ENCODE measurements around the gene FKBP1B. TPM values are rescaled to one million over a fixed set of nuclear protein-coding genes. Genes with fewer than 3 reads are reported as not detected.
"Not testable (repeated sequence)": the region's sequence is repeated elsewhere in the genome, so short reads cannot be mapped to it uniquely, and the experiment has no call there.

Gene FKBP1B
- total and polyA plus RNA-seq, 2 donors = 4.4 to 9.3 TPM

- no peak for DNase-seq (ENCODE audit: low read depth in 6 of 9, low spot score in 9 of 9)
- WGBS = 99% methylated on average over 4 of the region's 4 CpGs
- H3K36me3 ChIP-seq (ENCODE audit: control insufficient read depth in 2 of 2, insufficient read depth in 2 of 2, low read length in 1 of 2) = peaks cover 14 to 28% of the 10 kb centered on the region in 2 donors
- H3K4me1 ChIP-seq (ENCODE audit: control insufficient read depth in 2 of 2, insufficient read depth in 2 of 2, low read length in 2 of 2) = no peaks in the 10 kb centered on the region
- no peak overlapping the region for H3K27ac ChIP-seq (ENCODE audit: low read depth in 1 of 2, low read length in 1 of 2)
- H3K9me3 ChIP-seq (ENCODE audit: control insufficient read depth in 2 of 2, insufficient read depth in 1 of 2, low read length in 1 of 2) = no peaks in the 10 kb centered on the region
- H3K27me3 ChIP-seq (ENCODE audit: control insufficient read depth in 2 of 2, insufficient read depth in 1 of 2, low read length in 1 of 2) = no peaks in the 10 kb centered on the region
- H3K4me3 ChIP-seq (ENCODE audit: low read length in 2 of 2) = no peak overlapping the region
These were observed 9.0 kb upstream of the FKBP1B start for GRCh38 chr2:24040511-24040910.

DNA sequence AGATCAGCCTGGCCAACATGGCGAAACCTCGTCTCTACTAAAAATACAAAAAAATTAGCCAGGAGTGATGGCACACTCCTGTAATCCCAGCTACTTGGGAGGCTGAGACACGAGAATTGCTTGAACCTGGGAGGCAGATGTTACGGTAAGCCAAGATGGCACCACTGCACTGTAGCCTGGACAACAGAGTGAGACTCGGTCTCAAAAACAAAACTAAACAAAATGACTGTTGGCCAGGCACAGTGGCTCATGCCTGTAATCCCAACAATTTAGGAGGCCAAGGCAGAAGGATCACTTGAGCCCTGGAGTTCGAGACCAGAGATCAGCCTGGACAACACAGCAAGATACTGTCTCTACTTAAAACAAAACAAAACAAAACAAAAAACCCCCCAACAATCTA is 6.4 kb upstream of the FKBP1B start:
- not testable (repeated sequence) for H3K27me3 ChIP-seq (ENCODE audit: control insufficient read depth in 2 of 2, insufficient read depth in 1 of 2, low read length in 1 of 2); H3K27ac ChIP-seq (ENCODE audit: low read depth in 1 of 2, low read length in 1 of 2); H3K9me3 ChIP-seq (ENCODE audit: control insufficient read depth in 2 of 2, insufficient read depth in 1 of 2, low read length in 1 of 2); DNase-seq (ENCODE audit: low read depth in 6 of 9, low spot score in 9 of 9); H3K4me3 ChIP-seq (ENCODE audit: low read length in 2 of 2); H3K4me1 ChIP-seq (ENCODE audit: control insufficient read depth in 2 of 2, insufficient read depth in 2 of 2, low read length in 2 of 2)
- peaks cover 8 to 15% of the 10 kb centered on the region in 2 donors for H3K36me3 ChIP-seq (ENCODE audit: control insufficient read depth in 2 of 2, insufficient read depth in 2 of 2, low read length in 1 of 2)
- 98% methylated on average over 6 of the region's 6 CpGs for WGBS

DNA sequence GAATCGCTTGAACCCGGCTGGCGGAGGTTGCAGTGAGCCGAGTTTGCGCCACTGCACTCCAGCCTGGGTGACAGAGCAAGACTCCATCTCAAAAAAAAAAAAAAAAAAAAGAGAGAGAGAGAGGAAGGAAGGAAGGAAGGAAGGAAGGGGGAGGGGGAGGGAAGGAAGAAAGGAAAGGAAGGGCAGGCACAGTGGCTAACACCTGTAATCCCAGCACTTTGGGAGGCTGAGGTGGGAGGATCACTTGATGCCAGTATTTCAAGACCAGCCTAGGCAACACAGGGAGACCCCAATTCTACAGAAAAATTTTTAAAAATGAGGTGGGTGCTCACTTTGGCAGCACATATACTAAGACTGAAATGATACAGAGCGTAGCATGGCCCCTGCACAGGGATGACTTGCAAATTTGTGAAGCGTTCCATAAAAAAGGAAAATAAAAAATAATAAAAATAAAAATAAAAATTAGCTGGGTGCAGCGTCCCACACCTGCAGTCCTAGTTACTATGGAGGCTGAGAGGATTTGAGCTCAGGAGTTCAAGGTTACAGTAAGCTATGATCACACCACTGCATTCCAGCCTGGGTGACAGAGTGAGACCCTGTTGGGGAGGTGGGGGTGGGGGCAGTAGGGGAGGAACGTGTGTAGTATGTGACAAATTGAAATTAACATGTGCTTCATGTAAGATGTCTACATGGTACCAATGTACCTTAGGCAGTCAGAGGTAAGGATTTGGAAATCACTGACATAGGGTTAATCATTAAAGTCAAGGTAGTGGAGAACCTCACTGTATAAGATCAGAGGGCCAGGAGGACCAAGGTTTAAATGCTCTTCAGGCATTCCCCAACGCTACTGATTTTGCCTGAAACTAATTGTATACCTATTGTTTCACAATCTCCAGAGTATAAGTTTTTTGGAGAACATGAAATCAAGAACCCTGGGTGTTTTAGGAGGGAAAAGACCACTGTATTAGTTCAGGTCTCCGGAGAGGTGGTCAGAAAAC is 3.7 kb upstream of the FKBP1B start:
- Histone ChIP-seq H3K9me3 (ENCODE audit: control insufficient read depth in 2 of 2, insufficient read depth in 1 of 2, low read length in 1 of 2) (peaks cover 0 to 6% of the 10 kb centered on the region in 2 donors), H3K27ac (ENCODE audit: low read depth in 1 of 2, low read length in 1 of 2) (no peak overlapping the region), H3K27me3 (ENCODE audit: control insufficient read depth in 2 of 2, insufficient read depth in 1 of 2, low read length in 1 of 2) (peaks cover 11 to 33% of the 10 kb centered on the region in 2 donors), H3K4me1 (ENCODE audit: control insufficient read depth in 2 of 2, insufficient read depth in 2 of 2, low read length in 2 of 2) (peaks cover 13 to 19% of the 10 kb centered on the region in 2 donors), H3K4me3 (ENCODE audit: low read length in 2 of 2) (no peak overlapping the region), H3K36me3 (ENCODE audit: control insufficient read depth in 2 of 2, insufficient read depth in 2 of 2, low read length in 1 of 2) (no peaks in the 10 kb centered on the region)
- DNase-seq (ENCODE audit: low read depth in 6 of 9, low spot score in 9 of 9) = no peak
- WGBS = 93% methylated on average over 11 of the region's 11 CpGs

- H3K27ac ChIP-seq (ENCODE audit: low read depth in 1 of 2, low read length in 1 of 2) = no peak overlapping the region
- no peak for DNase-seq (ENCODE audit: low read depth in 6 of 9, low spot score in 9 of 9)
- H3K9me3 ChIP-seq (ENCODE audit: control insufficient read depth in 2 of 2, insufficient read depth in 1 of 2, low read length in 1 of 2) = peaks cover 0 to 6% of the 10 kb centered on the region in 2 donors
- H3K4me1 ChIP-seq (ENCODE audit: control insufficient read depth in 2 of 2, insufficient read depth in 2 of 2, low read length in 2 of 2) = peaks cover 13 to 19% of the 10 kb centered on the region in 2 donors
- H3K36me3 ChIP-seq (ENCODE audit: control insufficient read depth in 2 of 2, insufficient read depth in 2 of 2, low read length in 1 of 2) = no peaks in the 10 kb centered on the region
- peak overlapping the region; percentile 82 to 85 for H3K4me3 ChIP-seq (ENCODE audit: low read length in 2 of 2)
- H3K27me3 ChIP-seq (ENCODE audit: control insufficient read depth in 2 of 2, insufficient read depth in 1 of 2, low read length in 1 of 2) = peaks cover 12 to 40% of the 10 kb centered on the region in 2 donors
- 7% methylated on average over 2 of the region's 2 CpGs for WGBS
These were observed 3.0 kb upstream of the FKBP1B start for GRCh38 chr2:24046599-24046929.

DNA sequence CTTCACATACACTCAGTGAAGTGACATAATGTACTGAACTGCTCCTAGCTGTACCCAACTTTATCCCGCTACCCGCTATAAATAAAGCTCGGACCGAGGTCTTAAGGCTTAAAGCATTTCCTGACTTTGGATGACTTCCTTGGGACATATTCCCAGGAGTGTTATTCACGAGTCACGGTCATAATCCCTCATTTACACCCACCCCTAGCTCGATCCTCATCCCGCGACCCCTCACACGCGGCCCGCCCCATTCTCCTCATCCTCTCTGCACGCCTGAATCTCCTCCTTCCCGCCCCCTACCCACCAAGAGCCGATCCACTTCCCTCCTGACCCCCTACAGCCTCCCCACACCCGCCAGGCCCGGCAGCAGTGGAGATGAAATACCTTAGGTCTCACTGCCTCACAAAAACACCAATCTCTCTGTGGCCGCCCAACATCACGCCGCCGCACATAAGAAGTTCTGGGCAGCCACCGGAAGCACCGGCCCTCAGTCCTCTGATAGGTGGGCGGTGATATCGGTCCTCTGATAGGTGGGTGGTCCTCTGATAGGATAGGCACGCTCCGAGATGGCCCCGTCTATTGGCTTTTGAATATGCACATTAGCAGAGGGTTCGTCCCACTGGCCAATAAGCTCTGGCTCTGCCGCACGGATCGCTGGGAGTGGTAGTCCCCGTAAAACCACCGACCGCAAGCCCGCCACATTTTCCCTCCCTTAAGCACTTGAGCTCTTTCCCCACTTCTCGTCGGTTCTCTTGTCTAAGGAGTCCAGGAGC is 2.4 kb upstream of the FKBP1B start, which contains the start of gene WDCP:
Gene WDCP, minus strand, starts transcription at position 462 of the 773 bp plus-strand sequence. CDS start 7,897 bp downstream, outside the sequence.
- peak; percentile 81 to 98 (median 94) for DNase-seq (ENCODE audit: low read depth in 6 of 9, low spot score in 9 of 9)
- H3K4me1 ChIP-seq (ENCODE audit: control insufficient read depth in 2 of 2, insufficient read depth in 2 of 2, low read length in 2 of 2) = peaks cover 13 to 19% of the 10 kb centered on the region in 2 donors
- H3K4me3 ChIP-seq (ENCODE audit: low read length in 2 of 2) = peak within 1 kb of the TSS; percentile 82 to 85
- H3K36me3 ChIP-seq (ENCODE audit: control insufficient read depth in 2 of 2, insufficient read depth in 2 of 2, low read length in 1 of 2) = no peaks in the 10 kb centered on the region
- peaks cover 12 to 45% of the 10 kb centered on the region in 2 donors for H3K27me3 ChIP-seq (ENCODE audit: control insufficient read depth in 2 of 2, insufficient read depth in 1 of 2, low read length in 1 of 2)
- WGBS = under 1% methylated on average over 38 of the region's 38 CpGs
- peaks cover 0 to 6% of the 10 kb centered on the region in 2 donors for H3K9me3 ChIP-seq (ENCODE audit: control insufficient read depth in 2 of 2, insufficient read depth in 1 of 2, low read length in 1 of 2)
- peak within 1 kb of the TSS in 1 of 2 donors; percentile 36 for H3K27ac ChIP-seq (ENCODE audit: low read depth in 1 of 2, low read length in 1 of 2)

GRCh38 chr2:24047703-24048033 is 1.9 kb upstream of the FKBP1B start:
- no peak overlapping the region for H3K27ac ChIP-seq (ENCODE audit: low read depth in 1 of 2, low read length in 1 of 2)
- no peak for DNase-seq (ENCODE audit: low read depth in 6 of 9, low spot score in 9 of 9)
- H3K27me3 ChIP-seq (ENCODE audit: control insufficient read depth in 2 of 2, insufficient read depth in 1 of 2, low read length in 1 of 2) = peaks cover 12 to 51% of the 10 kb centered on the region in 2 donors
- no peak overlapping the region for H3K4me3 ChIP-seq (ENCODE audit: low read length in 2 of 2)
- peaks cover 0 to 6% of the 10 kb centered on the region in 2 donors for H3K9me3 ChIP-seq (ENCODE audit: control insufficient read depth in 2 of 2, insufficient read depth in 1 of 2, low read length in 1 of 2)
- H3K4me1 ChIP-seq (ENCODE audit: control insufficient read depth in 2 of 2, insufficient read depth in 2 of 2, low read length in 2 of 2) = peaks cover 13 to 19% of the 10 kb centered on the region in 2 donors
- 57% methylated on average over 8 of the region's 8 CpGs for WGBS
- no peaks in the 10 kb centered on the region for H3K36me3 ChIP-seq (ENCODE audit: control insufficient read depth in 2 of 2, insufficient read depth in 2 of 2, low read length in 1 of 2)

- Histone ChIP-seq H3K27ac (ENCODE audit: low read depth in 1 of 2, low read length in 1 of 2) (no peak overlapping the region), H3K27me3 (ENCODE audit: control insufficient read depth in 2 of 2, insufficient read depth in 1 of 2, low read length in 1 of 2) (peaks cover 12 to 52% of the 10 kb centered on the region in 2 donors), H3K4me3 (ENCODE audit: low read length in 2 of 2) (peak overlapping the region; percentile 33 to 70), H3K36me3 (ENCODE audit: control insufficient read depth in 2 of 2, insufficient read depth in 2 of 2, low read length in 1 of 2) (no peaks in the 10 kb centered on the region), H3K9me3 (ENCODE audit: control insufficient read depth in 2 of 2, insufficient read depth in 1 of 2, low read length in 1 of 2) (peaks cover 0 to 6% of the 10 kb centered on the region in 2 donors), H3K4me1 (ENCODE audit: control insufficient read depth in 2 of 2, insufficient read depth in 2 of 2, low read length in 2 of 2) (peaks cover 13 to 19% of the 10 kb centered on the region in 2 donors)
- peak in 1 of 9 donors; percentile 16 for DNase-seq (ENCODE audit: low read depth in 6 of 9, low spot score in 9 of 9)
- 25% methylated on average over 23 of the region's 23 CpGs for WGBS
These were observed 614 bp upstream of the FKBP1B start for GRCh38 chr2:24048769-24049484.

DNA sequence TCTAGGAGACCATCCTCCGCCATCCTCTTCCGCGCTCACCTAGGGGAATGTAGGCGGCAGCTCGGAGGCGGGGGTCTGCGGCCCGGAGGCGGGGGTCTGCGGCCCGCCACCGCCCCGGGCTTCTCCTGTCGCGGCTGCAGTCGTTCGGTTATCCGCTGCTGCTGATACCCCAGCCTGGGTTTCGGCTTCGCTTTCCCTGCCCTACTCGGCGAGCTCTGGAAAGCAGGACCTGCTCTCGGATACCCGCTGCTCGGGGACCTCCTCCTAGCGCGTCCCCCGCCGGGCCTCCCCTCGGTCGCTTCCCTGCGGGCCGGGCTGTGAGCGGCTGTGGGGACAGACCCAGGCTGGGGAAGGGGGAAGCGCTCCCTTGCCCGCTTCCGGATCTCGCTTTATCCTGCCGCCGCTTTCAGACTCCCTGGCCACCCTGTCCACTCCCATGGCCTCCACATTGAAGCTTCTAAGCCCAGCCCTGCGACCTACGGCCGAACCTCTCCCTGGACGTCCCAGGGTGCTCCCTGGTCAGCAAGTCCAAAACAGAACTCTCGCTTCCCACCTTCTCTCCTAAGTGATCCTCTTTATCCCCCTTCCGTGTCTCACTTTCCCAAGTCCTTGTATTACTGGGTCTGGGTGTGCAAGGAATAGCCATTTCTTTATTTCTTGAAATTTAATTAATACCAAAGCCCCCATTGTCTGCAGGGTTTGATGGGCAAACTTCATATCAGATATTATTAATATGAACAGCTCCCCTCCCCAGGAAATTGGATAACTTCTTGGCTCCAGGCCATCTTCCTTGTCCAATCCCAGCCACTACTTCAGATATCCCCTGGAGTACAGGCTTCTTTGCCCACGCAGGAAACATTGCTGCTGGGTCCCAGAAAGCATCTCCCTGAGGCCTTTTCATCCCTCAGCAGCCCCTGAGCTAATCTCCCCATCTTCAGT is 769 bp downstream of the FKBP1B start:
- peak overlapping the region; percentile 49 to 70 for H3K4me3 ChIP-seq (ENCODE audit: low read length in 2 of 2)
- WGBS = 12% methylated on average over 47 of the region's 47 CpGs
- H3K27me3 ChIP-seq (ENCODE audit: control insufficient read depth in 2 of 2, insufficient read depth in 1 of 2, low read length in 1 of 2) = peaks cover 12 to 56% of the 10 kb centered on the region in 2 donors
- H3K4me1 ChIP-seq (ENCODE audit: control insufficient read depth in 2 of 2, insufficient read depth in 2 of 2, low read length in 2 of 2) = peaks cover 13 to 19% of the 10 kb centered on the region in 2 donors
- peak overlapping the region in 1 of 2 donors; percentile 39 for H3K27ac ChIP-seq (ENCODE audit: low read depth in 1 of 2, low read length in 1 of 2)
- peak in 2 of 9 donors; percentile 10 to 23 for DNase-seq (ENCODE audit: low read depth in 6 of 9, low spot score in 9 of 9)
- H3K36me3 ChIP-seq (ENCODE audit: control insufficient read depth in 2 of 2, insufficient read depth in 2 of 2, low read length in 1 of 2) = no peaks in the 10 kb centered on the region
- H3K9me3 ChIP-seq (ENCODE audit: control insufficient read depth in 2 of 2, insufficient read depth in 1 of 2, low read length in 1 of 2) = peaks cover 0 to 6% of the 10 kb centered on the region in 2 donors
